ENCODE measurements around the gene SCN2B. TPM values are rescaled to one million over a fixed set of nuclear protein-coding genes. Genes with fewer than 3 reads are reported as not detected.

SCN2B gene
- total and polyA plus RNA-seq, 8 donors: 0.04 to 0.31 (median 0.06) TPM

DNA sequence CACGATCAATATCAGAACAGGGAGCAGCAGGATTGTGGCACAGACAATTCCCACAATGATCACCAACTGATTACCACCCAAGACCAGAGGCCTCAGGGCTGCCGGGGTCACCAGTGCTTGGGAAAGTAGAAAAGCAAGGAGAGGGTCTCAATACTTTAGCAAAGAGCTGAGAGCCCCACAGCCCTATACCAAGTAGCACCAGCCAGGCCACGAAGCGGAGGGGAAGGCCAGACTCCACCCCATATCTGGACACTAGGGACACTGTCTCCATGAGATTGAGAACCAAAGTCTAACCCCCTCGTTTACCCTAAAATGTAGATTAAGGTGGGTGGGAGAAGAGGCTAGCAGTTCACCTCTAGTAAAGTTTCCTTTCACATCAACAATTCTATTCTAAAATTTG, 24.1 kb upstream of the SCN2B start:
- FAIRE-seq: no peak

DNA sequence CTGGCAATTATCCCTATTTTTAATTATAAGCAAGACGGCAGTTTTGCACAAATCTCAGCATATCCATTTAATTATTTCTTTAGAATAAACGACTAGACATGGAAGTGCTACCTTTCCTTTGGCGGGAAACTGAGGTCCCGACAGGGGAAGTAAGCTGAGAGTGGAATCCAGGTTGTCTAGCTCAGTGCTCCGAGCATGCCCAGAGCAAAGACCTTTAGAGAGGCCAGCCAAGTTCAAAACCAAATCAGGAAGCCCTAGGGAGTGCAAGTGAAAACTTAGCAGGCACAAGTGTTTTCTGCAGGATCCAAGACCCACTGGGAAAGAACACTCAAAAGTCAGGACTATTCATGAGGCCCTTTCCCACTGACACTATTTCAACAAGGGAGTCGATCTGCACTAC, 22.7 kb upstream of the SCN2B start:
- Histone ChIP-seq H3K4me3 (no peak overlapping the region), H3K36me3 (no peaks in the 10 kb centered on the region), H3K27me3 (no peaks in the 10 kb centered on the region), H3K27ac (no peak overlapping the region), H3K9me3 (no peaks in the 10 kb centered on the region), H3K4me1 (peaks cover 14 to 27% (median 19%) of the 10 kb centered on the region in 3 donors)
- ATAC-seq (no peak), DNase-seq (no peak), FAIRE-seq (no peak)
- intact Hi-C loops (cut with DNase I): loop anchor here in 2 of 3 donors (5.0 to 10.0 kb wide), 2 partner anchors 103 to 166 kb away; partner anchors contain the start of gene CD3E (in 1 of the 2)
- 81 to 90% methylated on average over 6 of the region's 6 CpGs for WGBS, 2 donors
- TF ChIP-seq, protein P1, sequence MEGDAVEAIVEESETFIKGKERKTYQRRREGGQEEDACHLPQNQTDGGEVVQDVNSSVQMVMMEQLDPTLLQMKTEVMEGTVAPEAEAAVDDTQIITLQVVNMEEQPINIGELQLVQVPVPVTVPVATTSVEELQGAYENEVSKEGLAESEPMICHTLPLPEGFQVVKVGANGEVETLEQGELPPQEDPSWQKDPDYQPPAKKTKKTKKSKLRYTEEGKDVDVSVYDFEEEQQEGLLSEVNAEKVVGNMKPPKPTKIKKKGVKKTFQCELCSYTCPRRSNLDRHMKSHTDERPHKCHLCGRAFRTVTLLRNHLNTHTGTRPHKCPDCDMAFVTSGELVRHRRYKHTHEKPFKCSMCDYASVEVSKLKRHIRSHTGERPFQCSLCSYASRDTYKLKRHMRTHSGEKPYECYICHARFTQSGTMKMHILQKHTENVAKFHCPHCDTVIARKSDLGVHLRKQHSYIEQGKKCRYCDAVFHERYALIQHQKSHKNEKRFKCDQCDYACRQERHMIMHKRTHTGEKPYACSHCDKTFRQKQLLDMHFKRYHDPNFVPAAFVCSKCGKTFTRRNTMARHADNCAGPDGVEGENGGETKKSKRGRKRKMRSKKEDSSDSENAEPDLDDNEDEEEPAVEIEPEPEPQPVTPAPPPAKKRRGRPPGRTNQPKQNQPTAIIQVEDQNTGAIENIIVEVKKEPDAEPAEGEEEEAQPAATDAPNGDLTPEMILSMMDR (IDR thresholded peaks at IDR 0.05): no peak

More for the DNA sequence above, 24.1 kb upstream of the SCN2B start:
- Histone ChIP-seq H3K27ac (no peak overlapping the region), H3K4me1 (peaks cover 3 to 15% (median 8%) of the 10 kb centered on the region in 3 donors), H3K9me3 (no peaks in the 10 kb centered on the region), H3K36me3 (no peaks in the 10 kb centered on the region), H3K27me3 (no peaks in the 10 kb centered on the region), H3K4me3 (no peak overlapping the region)
- WGBS, 2 donors: 84 to 89% methylated on average over 5 of the region's 5 CpGs
- ATAC-seq (no peak), DNase-seq (no peak)
- intact Hi-C loops (cut with DNase I): loop anchor here in 2 of 3 donors (10.0 kb wide), 2 partner anchors 74 to 84 kb away; no protein-coding TSS in a partner anchor
- TF ChIP-seq, protein P1 (IDR thresholded peaks at IDR 0.05): no peak

DNA sequence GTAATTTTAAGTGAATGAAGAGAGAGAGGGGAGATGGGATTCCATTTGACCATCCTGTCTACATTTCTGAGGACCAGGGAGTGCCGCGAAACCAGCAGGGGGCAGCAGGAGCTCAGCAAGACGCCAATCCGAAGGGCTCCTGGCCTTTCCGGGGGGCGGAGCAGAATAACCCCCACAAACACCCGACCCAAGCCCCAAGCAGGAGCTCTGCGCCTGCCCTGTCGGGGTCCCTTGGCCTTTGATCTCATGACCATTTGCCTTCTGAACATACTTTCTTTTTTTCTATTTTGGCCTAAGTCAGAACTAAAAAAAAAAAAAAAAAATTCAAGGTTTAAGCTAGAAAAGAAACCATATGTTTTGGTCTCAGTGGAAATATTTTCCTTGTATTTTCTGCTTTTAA, 21.9 kb upstream of the SCN2B start:
- Histone ChIP-seq H3K4me1 (peaks cover 16 to 32% (median 24%) of the 10 kb centered on the region in 3 donors), H3K36me3 (no peaks in the 10 kb centered on the region), H3K4me3 (no peak overlapping the region), H3K9me3 (no peaks in the 10 kb centered on the region), H3K27me3 (no peaks in the 10 kb centered on the region), H3K27ac (no peak overlapping the region)
- WGBS, 2 donors: 0% methylated on average over 9 of the region's 9 CpGs
- peak; percentile 70 to 90 (median 80) for DNase-seq
- intact Hi-C loops (cut with DNase I): loop anchor here in 2 of 3 donors (5.0 to 10.0 kb wide), 2 partner anchors 104 to 166 kb away; partner anchors contain the start of gene CD3E (in 1 of the 2)
- ATAC-seq: peak; percentile 41 to 63 (median 58)
- no peak for FAIRE-seq
- TF ChIP-seq, protein P1 (IDR thresholded peaks at IDR 0.05): peak; percentile 67 to 82 (median 75)

DNA sequence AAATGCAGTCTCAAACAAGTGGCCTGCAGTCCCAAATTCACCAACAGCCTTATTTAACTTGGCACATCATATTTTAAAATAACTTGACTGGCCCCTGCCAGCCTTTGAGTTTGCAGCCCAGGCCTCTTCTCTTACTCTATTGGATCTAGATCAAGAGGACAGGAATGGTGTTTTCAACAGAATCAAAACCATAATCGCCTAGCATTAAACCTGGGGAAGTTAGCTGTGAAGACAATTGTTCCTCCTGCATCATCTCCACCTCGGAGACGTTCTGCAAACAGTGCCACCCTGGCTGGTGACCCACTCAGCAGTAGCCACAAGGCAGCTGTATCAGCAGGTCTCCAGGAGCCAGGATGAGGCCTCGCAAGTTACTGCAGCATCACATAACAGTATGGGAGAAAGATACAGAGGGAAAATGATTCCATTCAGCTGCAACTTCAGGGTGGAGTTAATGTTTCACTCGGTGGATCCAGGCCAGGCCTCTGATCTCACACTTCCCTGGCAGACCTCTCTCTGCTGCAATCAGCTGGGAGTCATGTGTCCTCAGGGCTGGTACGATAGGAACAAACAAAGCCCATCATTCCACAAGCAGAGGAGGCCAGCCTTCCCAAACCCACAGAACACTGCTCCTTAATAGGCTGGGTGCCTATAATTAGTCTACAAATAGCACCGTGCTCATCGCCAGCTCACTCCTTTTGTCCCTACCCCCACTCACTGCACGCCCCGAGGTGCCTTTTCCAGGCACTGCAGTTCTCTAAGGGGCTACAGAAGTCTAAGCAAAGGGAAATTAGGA, 18.6 kb upstream of the SCN2B start:
- intact Hi-C loops (cut with DNase I): loop anchor here in 2 of 3 donors (5.0 to 10.0 kb wide), 2 partner anchors 107 to 170 kb away; partner anchors contain the start of gene CD3E (in 1 of the 2)
- ATAC-seq (peak; percentile 96 to 99 (median 98)), DNase-seq (peak; percentile 76 to 95 (median 90)), FAIRE-seq (no peak)
- no peaks in the 10 kb centered on the region for H3K9me3 ChIP-seq
- WGBS, 2 donors: 10 to 14% methylated on average over 10 of the region's 10 CpGs
- H3K27me3 ChIP-seq: no peaks in the 10 kb centered on the region
- H3K36me3 ChIP-seq: no peaks in the 10 kb centered on the region
- peaks cover 16 to 25% (median 17%) of the 10 kb centered on the region in 3 donors for H3K4me1 ChIP-seq
- H3K27ac ChIP-seq: peak overlapping the region in 3 of 4 donors; percentile 64 to 81 (median 76)
- TF ChIP-seq, protein P1 (IDR thresholded peaks at IDR 0.05): no peak
- H3K4me3 ChIP-seq: no peak overlapping the region

Data from pancreas (tissue), 10 donors.